Measurements from ENCODE around the gene SAMD5.
A peak's percentile ranks its signal among the peaks of the same experiment; 100 is the strongest.

SAMD5 gene

GRCh38 chr6:147563472-147563871, 55.0 kb downstream of the SAMD5 start:
- DNase-seq (ENCODE audit: low read depth), result no peak
- H3K4me3 ChIP-seq (replicated peaks; ENCODE audit: low read depth, low read length), result no peak overlapping the region
- TF ChIP-seq, protein P1, sequence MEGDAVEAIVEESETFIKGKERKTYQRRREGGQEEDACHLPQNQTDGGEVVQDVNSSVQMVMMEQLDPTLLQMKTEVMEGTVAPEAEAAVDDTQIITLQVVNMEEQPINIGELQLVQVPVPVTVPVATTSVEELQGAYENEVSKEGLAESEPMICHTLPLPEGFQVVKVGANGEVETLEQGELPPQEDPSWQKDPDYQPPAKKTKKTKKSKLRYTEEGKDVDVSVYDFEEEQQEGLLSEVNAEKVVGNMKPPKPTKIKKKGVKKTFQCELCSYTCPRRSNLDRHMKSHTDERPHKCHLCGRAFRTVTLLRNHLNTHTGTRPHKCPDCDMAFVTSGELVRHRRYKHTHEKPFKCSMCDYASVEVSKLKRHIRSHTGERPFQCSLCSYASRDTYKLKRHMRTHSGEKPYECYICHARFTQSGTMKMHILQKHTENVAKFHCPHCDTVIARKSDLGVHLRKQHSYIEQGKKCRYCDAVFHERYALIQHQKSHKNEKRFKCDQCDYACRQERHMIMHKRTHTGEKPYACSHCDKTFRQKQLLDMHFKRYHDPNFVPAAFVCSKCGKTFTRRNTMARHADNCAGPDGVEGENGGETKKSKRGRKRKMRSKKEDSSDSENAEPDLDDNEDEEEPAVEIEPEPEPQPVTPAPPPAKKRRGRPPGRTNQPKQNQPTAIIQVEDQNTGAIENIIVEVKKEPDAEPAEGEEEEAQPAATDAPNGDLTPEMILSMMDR (IDR thresholded peaks at IDR 0.05; ENCODE audit: low read length, missing control alignments), result no peak

GRCh38 chr6:147564556-147564955, 56.1 kb downstream of the SAMD5 start:
- no peak overlapping the region for H3K4me3 ChIP-seq (replicated peaks; ENCODE audit: low read depth, low read length)
- no peak for DNase-seq (ENCODE audit: low read depth)
- TF ChIP-seq, protein P1 (IDR thresholded peaks at IDR 0.05; ENCODE audit: low read length, missing control alignments), result no peak

- TF ChIP-seq, protein P1 (IDR thresholded peaks at IDR 0.05; ENCODE audit: low read length, missing control alignments), result no peak
- DNase-seq (ENCODE audit: low read depth), result no peak
- H3K4me3 ChIP-seq (replicated peaks; ENCODE audit: low read depth, low read length), result no peak overlapping the region
Measured at GRCh38 chr6:147566244-147566898, 57.9 kb downstream of the SAMD5 start.

- peak; percentile 3 for DNase-seq (ENCODE audit: low read depth)
- no peak overlapping the region for H3K4me3 ChIP-seq (replicated peaks; ENCODE audit: low read depth, low read length)
- TF ChIP-seq, protein P1 (IDR thresholded peaks at IDR 0.05; ENCODE audit: low read length, missing control alignments), result no peak
Measured at GRCh38 chr6:147567141-147567805, 58.8 kb downstream of the SAMD5 start.

GRCh38 chr6:147569788-147570187, 61.3 kb downstream of the SAMD5 start:
- TF ChIP-seq, protein P1 (IDR thresholded peaks at IDR 0.05; ENCODE audit: low read length, missing control alignments), result no peak
- no peak for DNase-seq (ENCODE audit: low read depth)
- H3K4me3 ChIP-seq (replicated peaks; ENCODE audit: low read depth, low read length), result no peak overlapping the region

DNA sequence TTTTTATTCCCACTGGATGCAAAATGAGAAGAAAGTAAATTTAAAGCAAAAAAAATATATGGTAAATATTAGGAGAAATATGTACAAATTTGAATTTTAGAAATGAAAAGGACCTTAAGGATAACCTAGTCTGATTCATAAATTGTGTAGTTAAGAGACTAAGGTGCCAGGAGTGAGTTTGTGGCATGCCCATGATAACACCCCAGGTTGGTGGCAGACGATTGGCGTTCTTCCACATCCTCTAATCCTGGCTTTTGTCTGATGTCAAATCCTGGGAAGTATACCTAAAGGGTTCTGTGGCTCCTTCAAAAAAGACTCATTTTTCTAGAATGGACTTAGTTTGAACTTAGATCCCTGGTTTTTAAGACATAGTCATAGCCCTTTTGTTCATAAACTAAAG, 62.2 kb downstream of the SAMD5 start:
- no peak overlapping the region for H3K4me3 ChIP-seq (replicated peaks; ENCODE audit: low read depth, low read length)
- TF ChIP-seq, protein P1 (IDR thresholded peaks at IDR 0.05; ENCODE audit: low read length, missing control alignments), result no peak
- DNase-seq (ENCODE audit: low read depth), result no peak

DNA sequence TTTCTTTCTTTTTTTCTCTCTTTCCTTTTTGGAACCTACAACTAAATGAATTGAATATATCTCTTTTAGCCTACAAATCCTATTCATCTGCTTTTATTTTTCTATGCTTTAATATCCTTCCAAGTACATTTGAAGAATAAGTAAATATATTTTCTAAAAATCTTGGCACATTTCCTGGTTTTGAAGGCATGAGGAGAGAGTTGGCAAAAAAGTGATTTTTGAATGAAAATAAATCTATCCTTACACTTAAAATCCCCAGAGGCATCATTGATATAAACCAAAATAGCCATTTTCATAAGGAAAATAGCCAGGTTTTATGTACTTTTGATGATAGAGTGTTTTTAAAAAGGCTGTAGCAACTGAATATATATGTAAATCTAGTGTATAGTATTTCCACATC, 69.0 kb downstream of the SAMD5 start:
- DNase-seq (ENCODE audit: low read depth), result no peak
- TF ChIP-seq, protein P1 (IDR thresholded peaks at IDR 0.05; ENCODE audit: low read length, missing control alignments), result no peak
- H3K4me3 ChIP-seq (replicated peaks; ENCODE audit: low read depth, low read length), result no peak overlapping the region
